ENCODE data around the gene MNS1.

The MNS1 gene

DNA sequence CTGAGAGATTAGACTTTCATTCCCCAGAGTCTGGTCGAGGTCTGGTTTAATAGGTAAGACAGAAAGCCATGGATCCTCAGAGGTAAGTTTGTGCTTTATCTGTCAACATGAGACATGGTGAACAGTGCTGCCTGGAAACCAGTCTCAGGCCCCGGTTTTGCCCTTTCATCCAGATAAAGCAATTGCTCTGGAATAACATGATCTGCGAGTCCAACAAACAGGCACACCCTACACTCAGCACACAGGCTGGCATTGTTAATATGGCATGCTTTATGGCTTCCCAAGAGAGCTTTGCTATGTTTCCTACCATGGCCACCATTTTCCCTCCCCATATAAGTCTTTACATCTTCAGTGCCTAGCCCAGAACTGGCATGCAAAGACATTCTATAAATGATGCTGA, 30.1 kb upstream of the MNS1 start:
- H3K9me2 ChIP-seq (replicated peaks; ENCODE audit: control insufficient read depth, low read length): no peaks in the 10 kb centered on the region
- no peak overlapping the region for H3K4me3 ChIP-seq (ENCODE audit: low read length)
- H3K9me3 ChIP-seq (ENCODE audit: control insufficient read depth, insufficient read depth, low read length): peaks cover 6% of the 10 kb centered on the region; the same call in 1 of the 2 replicates
- no peaks in the 10 kb centered on the region; the same call in 1 of the 2 replicates for H3K36me3 ChIP-seq (ENCODE audit: control insufficient read depth, low read length)
- H3K4me1 ChIP-seq (ENCODE audit: control insufficient read depth, low read length): peaks cover 21% of the 10 kb centered on the region
- no peaks in the 10 kb centered on the region for H3K27me3 ChIP-seq (ENCODE audit: control insufficient read depth, low read length)
- no peaks in the 10 kb centered on the region for H4K20me1 ChIP-seq (ENCODE audit: control insufficient read depth, insufficient read depth, low read depth, low read length)
- H3K4me2 ChIP-seq (ENCODE audit: low read length): no peak overlapping the region
- H3F3A ChIP-seq (ENCODE audit: control insufficient read depth, insufficient read depth): no peaks in the 10 kb centered on the region
- TF ChIP-seq, protein P1, sequence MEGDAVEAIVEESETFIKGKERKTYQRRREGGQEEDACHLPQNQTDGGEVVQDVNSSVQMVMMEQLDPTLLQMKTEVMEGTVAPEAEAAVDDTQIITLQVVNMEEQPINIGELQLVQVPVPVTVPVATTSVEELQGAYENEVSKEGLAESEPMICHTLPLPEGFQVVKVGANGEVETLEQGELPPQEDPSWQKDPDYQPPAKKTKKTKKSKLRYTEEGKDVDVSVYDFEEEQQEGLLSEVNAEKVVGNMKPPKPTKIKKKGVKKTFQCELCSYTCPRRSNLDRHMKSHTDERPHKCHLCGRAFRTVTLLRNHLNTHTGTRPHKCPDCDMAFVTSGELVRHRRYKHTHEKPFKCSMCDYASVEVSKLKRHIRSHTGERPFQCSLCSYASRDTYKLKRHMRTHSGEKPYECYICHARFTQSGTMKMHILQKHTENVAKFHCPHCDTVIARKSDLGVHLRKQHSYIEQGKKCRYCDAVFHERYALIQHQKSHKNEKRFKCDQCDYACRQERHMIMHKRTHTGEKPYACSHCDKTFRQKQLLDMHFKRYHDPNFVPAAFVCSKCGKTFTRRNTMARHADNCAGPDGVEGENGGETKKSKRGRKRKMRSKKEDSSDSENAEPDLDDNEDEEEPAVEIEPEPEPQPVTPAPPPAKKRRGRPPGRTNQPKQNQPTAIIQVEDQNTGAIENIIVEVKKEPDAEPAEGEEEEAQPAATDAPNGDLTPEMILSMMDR (IDR thresholded peaks at IDR 0.05; ENCODE audit: low read depth, low read length, poor library complexity, severe bottlenecking): no peak
- TF ChIP-seq EZH2phosphoT487 (IDR thresholded peaks at IDR 0.05; ENCODE audit: borderline replicate concordance, low read length): no peak
- no peak overlapping the region for H3K27ac ChIP-seq (ENCODE audit: low read depth, low read length)
- H3K79me2 ChIP-seq (ENCODE audit: control insufficient read depth, low read length): no peaks in the 10 kb centered on the region

DNA sequence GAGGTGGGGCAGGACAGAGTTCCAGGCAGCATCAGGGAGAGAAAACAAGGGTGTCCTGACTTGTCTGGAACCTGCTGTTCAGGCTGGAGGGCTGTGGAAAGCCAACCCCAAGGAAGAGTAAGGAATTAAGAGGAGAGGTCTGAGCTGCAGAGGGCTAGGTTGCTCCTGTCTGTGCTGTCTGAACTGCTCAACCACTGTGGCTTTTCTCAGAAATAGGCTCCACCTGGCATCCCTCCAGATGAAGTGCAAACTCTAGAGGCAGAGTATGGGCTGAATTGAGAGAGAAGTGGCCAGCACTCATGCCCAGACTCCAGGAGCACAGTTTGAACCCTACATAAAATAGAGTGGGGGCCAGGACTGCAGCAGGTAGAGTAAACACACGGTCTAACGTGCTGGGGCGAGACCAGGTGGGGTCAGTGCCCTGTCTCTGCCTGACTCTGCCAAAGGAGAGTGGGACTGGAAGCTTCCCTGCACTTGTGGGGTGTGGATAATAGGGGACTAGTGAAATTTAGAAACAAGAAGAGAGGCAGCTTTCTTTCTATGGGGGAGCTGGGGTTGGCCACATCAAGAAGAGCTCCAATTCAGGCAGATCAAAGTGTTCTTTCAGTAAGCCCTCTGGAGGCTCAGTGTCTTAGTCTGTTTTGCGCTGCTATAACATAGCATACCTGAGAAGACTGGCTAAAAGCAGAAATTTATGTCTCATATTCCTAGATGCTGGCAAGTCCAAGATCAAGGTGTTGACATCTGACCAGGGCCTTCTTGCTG, 28.0 kb upstream of the MNS1 start:
- H3K27me3 ChIP-seq (ENCODE audit: control insufficient read depth, low read length): no peaks in the 10 kb centered on the region
- no peaks in the 10 kb centered on the region; the same call in 1 of the 2 replicates for H3K36me3 ChIP-seq (ENCODE audit: control insufficient read depth, low read length)
- H3K27ac ChIP-seq (ENCODE audit: low read depth, low read length): no peak overlapping the region
- H3F3A ChIP-seq (ENCODE audit: control insufficient read depth, insufficient read depth): no peaks in the 10 kb centered on the region
- no peaks in the 10 kb centered on the region for H3K9me2 ChIP-seq (replicated peaks; ENCODE audit: control insufficient read depth, low read length)
- TF ChIP-seq, protein P1 (IDR thresholded peaks at IDR 0.05; ENCODE audit: low read depth, low read length, poor library complexity, severe bottlenecking): no peak
- no peak for TF ChIP-seq EZH2phosphoT487 (IDR thresholded peaks at IDR 0.05; ENCODE audit: borderline replicate concordance, low read length)
- peaks cover 3% of the 10 kb centered on the region; the same call in 1 of the 2 replicates for H3K9me3 ChIP-seq (ENCODE audit: control insufficient read depth, insufficient read depth, low read length)
- no peaks in the 10 kb centered on the region for H3K79me2 ChIP-seq (ENCODE audit: control insufficient read depth, low read length)
- peaks cover 21% of the 10 kb centered on the region for H3K4me1 ChIP-seq (ENCODE audit: control insufficient read depth, low read length)
- H4K20me1 ChIP-seq (ENCODE audit: control insufficient read depth, insufficient read depth, low read depth, low read length): no peaks in the 10 kb centered on the region
- H3K4me2 ChIP-seq (ENCODE audit: low read length): no peak overlapping the region
- no peak overlapping the region for H3K4me3 ChIP-seq (ENCODE audit: low read length)

DNA sequence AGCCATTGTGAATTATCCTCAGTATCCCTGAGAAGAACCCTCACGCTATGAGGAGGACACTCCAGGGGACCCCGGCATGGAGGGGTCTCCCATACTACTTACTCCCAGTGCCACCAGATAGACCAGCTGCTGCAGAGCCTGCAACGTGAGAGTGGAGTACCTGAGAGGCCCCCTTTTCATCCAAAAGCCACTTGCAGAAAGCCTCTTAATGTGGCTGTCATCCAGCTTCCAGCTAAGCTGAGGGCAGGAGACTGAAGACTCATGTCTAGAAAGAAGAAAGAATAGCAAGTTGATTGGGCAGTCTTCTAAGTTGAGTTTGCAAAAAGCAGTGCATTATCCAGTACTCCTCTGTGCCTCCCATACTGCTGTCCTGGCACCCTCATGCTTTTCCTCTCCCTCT, 27.3 kb upstream of the MNS1 start:
- Histone ChIP-seq H3K4me3 (ENCODE audit: low read length) (no peak overlapping the region), H3K9me2 (replicated peaks; ENCODE audit: control insufficient read depth, low read length) (no peaks in the 10 kb centered on the region), H3K4me2 (ENCODE audit: low read length) (no peak overlapping the region), H3K79me2 (ENCODE audit: control insufficient read depth, low read length) (no peaks in the 10 kb centered on the region), H3K27ac (ENCODE audit: low read depth, low read length) (no peak overlapping the region), H3K36me3 (ENCODE audit: control insufficient read depth, low read length) (no peaks in the 10 kb centered on the region), H3K27me3 (ENCODE audit: control insufficient read depth, low read length) (no peaks in the 10 kb centered on the region), H4K20me1 (ENCODE audit: control insufficient read depth, insufficient read depth, low read depth, low read length) (no peaks in the 10 kb centered on the region), H3K9me3 (ENCODE audit: control insufficient read depth, insufficient read depth, low read length) (no peaks in the 10 kb centered on the region), H3K4me1 (ENCODE audit: control insufficient read depth, low read length) (peaks cover 21% of the 10 kb centered on the region), H3F3A (ENCODE audit: control insufficient read depth, insufficient read depth) (no peaks in the 10 kb centered on the region)
- no peak for TF ChIP-seq EZH2phosphoT487 (IDR thresholded peaks at IDR 0.05; ENCODE audit: borderline replicate concordance, low read length)
- TF ChIP-seq, protein P1 (IDR thresholded peaks at IDR 0.05; ENCODE audit: low read depth, low read length, poor library complexity, severe bottlenecking): no peak
